ENCODE measurements around the gene IGFBP4. TPM values are rescaled to one million over a fixed set of nuclear protein-coding genes. Genes with fewer than 3 reads are reported as not detected.

Gene IGFBP4
- total RNA-seq, 2 donors from 2014 or later, result 88.7 to 315 TPM

DNA sequence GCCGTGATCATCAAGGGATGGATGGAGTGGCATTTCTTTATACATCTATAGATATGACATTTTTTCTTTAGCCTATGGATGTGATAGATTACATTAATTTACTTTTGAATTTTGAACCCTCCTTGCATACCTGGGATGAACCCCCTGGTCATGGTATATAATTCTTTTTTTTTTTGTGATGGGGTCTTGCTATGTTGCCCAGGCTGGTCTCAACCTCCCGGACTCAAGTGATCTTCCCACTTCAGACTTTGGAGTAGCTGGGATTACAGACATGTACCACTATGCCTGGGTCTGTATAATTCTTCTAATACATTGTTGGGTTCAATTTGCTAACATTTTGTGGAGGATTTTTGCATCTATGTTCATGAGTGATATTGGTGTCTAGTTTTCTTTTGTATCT lies 59.9 kb downstream of the IGFBP4 start:
- intact Hi-C loops (cut with DNase I), result no loop called here
- H3K27me3 ChIP-seq, result no peaks in the 10 kb centered on the region
- WGBS, 2 donors, result 93 to 98% methylated on average over 2 of the region's 2 CpGs

DNA sequence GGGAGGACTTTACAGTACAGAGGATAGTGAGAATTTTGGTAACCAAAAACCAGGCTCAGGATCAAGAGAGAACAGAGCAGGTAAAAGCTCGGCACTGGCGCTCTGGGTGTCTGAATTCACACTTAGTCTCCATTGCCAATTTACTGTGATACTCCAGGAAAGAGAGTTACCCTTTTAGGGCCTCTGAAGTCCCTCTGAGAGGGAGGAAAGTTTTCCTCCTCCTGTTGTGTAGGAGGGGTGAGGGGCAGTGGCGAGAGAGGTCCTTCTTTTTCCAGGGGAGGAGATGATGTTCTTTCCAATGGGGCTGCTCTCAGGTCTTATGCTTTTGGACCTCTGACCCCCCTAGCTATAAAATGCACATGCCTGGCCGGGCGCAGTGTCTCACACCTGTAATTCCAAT lies 63.5 kb downstream of the IGFBP4 start:
- H3K27me3 ChIP-seq, result no peaks in the 10 kb centered on the region
- DNase-seq (no peak), ATAC-seq (no peak)
- no peak overlapping the region for H3K4me3 ChIP-seq
- H3K36me3 ChIP-seq (replicated peaks in 1 of 2; ENCODE audit: insufficient read depth in 1 of 2, low read depth in 2 of 2), result no peaks in the 10 kb centered on the region
- intact Hi-C loops (cut with DNase I), result no loop called here
- H3K27ac ChIP-seq, result no peak overlapping the region
- TF ChIP-seq, protein P1, sequence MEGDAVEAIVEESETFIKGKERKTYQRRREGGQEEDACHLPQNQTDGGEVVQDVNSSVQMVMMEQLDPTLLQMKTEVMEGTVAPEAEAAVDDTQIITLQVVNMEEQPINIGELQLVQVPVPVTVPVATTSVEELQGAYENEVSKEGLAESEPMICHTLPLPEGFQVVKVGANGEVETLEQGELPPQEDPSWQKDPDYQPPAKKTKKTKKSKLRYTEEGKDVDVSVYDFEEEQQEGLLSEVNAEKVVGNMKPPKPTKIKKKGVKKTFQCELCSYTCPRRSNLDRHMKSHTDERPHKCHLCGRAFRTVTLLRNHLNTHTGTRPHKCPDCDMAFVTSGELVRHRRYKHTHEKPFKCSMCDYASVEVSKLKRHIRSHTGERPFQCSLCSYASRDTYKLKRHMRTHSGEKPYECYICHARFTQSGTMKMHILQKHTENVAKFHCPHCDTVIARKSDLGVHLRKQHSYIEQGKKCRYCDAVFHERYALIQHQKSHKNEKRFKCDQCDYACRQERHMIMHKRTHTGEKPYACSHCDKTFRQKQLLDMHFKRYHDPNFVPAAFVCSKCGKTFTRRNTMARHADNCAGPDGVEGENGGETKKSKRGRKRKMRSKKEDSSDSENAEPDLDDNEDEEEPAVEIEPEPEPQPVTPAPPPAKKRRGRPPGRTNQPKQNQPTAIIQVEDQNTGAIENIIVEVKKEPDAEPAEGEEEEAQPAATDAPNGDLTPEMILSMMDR (IDR thresholded peaks at IDR 0.05), result no peak
- TF ChIP-seq POLR2A (IDR thresholded peaks at IDR 0.05), result no peak
- peaks cover 5% of the 10 kb centered on the region for H3K4me1 ChIP-seq
- no peaks in the 10 kb centered on the region for H3K9me3 ChIP-seq
- WGBS, 2 donors, result 81 to 84% methylated on average over 3 to 5 of the region's 5 CpGs

More for the DNA sequence above, 59.9 kb downstream of the IGFBP4 start:
- DNase-seq (no peak), ATAC-seq (no peak)
- H3K4me3 ChIP-seq, result no peak overlapping the region
- no peak for TF ChIP-seq POLR2A (IDR thresholded peaks at IDR 0.05)
- TF ChIP-seq, protein P1 (IDR thresholded peaks at IDR 0.05), result no peak
- no peaks in the 10 kb centered on the region for H3K9me3 ChIP-seq
- H3K4me1 ChIP-seq, result peaks cover 12% of the 10 kb centered on the region
- H3K27ac ChIP-seq, result no peak overlapping the region
- no peaks in the 10 kb centered on the region for H3K36me3 ChIP-seq (replicated peaks in 1 of 2; ENCODE audit: insufficient read depth in 1 of 2, low read depth in 2 of 2)

Other genes with a start within 250 kb of the IGFBP4 start
- gene WIPF2, start 224.1 kb upstream of the IGFBP4 start, total RNA-seq, result 1 to 10 TPM; 4.9 to 7.5 TPM
- gene CDC6, start 155.6 kb upstream of the IGFBP4 start, total RNA-seq, result under 1 TPM; 0.66 to 0.78 TPM
- 10 to 100 TPM; 11.4 to 13.8 TPM for gene RARA, start 134.3 kb upstream of the IGFBP4 start, total RNA-seq
- 1 to 10 TPM in 1 of 2 donors, not detected in 1; 1.3 TPM for gene GJD3, start 78.7 kb upstream of the IGFBP4 start, total RNA-seq
- gene TOP2A, start 25.6 kb upstream of the IGFBP4 start, total RNA-seq, result under 1 TPM in 1 of 2 donors, not detected in 1; 0.33 TPM
- gene TNS4, start 58.2 kb downstream of the IGFBP4 start, total RNA-seq, result not detected
- under 1 TPM in 1 of 2 donors, not detected in 1; 0.26 TPM for gene CCR7, start 122.0 kb downstream of the IGFBP4 start, total RNA-seq
- gene SMARCE1, start 204.4 kb downstream of the IGFBP4 start, total RNA-seq, result 10 to 100 TPM; 48.0 to 50.8 TPM
- 1 to 10 TPM in 1 of 2 donors, under 1 TPM in 1; 0.66 to 1.6 TPM for gene KRT222, start 221.7 kb downstream of the IGFBP4 start, total RNA-seq

Data from body of pancreas (tissue), 4 donors.